ENCODE data around the gene CABLES2.

Gene CABLES2

GRCh38 chr20:62418709-62419487 is 11.8 kb upstream of the CABLES2 start:
- no peak for DNase-seq (ENCODE audit: low read depth in 2 of 2)

GRCh38 chr20:62417981-62418708 is 11.1 kb upstream of the CABLES2 start:
- DNase-seq (ENCODE audit: low read depth in 2 of 2) = no peak

- no peak for DNase-seq (ENCODE audit: low read depth in 2 of 2)
These were observed 9.9 kb upstream of the CABLES2 start for GRCh38 chr20:62416651-62417637.

GRCh38 chr20:62415354-62416111 is 8.4 kb upstream of the CABLES2 start:
- DNase-seq (ENCODE audit: low read depth in 2 of 2) = no peak

GRCh38 chr20:62413896-62414481 is 6.9 kb upstream of the CABLES2 start:
- no peak for DNase-seq (ENCODE audit: low read depth in 2 of 2)

GRCh38 chr20:62413025-62413570 is 6.0 kb upstream of the CABLES2 start:
- no peak for DNase-seq (ENCODE audit: low read depth in 2 of 2)

GRCh38 chr20:62412194-62413024 is 5.3 kb upstream of the CABLES2 start:
- DNase-seq (ENCODE audit: low read depth in 2 of 2) = no peak

- no peak for DNase-seq (ENCODE audit: low read depth in 2 of 2)
These were observed 4.6 kb upstream of the CABLES2 start for GRCh38 chr20:62411479-62412193.

GRCh38 chr20:62410746-62411478 is 3.8 kb upstream of the CABLES2 start:
- no peak for DNase-seq (ENCODE audit: low read depth in 2 of 2)

GRCh38 chr20:62409931-62410745 is 3.1 kb upstream of the CABLES2 start:
- no peak for DNase-seq (ENCODE audit: low read depth in 2 of 2)

- DNase-seq (ENCODE audit: low read depth in 2 of 2) = no peak
These were observed 2.2 kb upstream of the CABLES2 start for GRCh38 chr20:62409086-62409853.

GRCh38 chr20:62408640-62409039 is 1.6 kb upstream of the CABLES2 start:
- DNase-seq (ENCODE audit: low read depth in 2 of 2) = no peak

GRCh38 chr20:62408055-62408454 is 970 bp upstream of the CABLES2 start:
- DNase-seq (ENCODE audit: low read depth in 2 of 2) = no peak

GRCh38 chr20:62406635-62407176 is 379 bp downstream of the CABLES2 start:
- no peak for DNase-seq (ENCODE audit: low read depth in 2 of 2)

- DNase-seq (ENCODE audit: low read depth in 2 of 2) = no peak
These were observed 1.0 kb downstream of the CABLES2 start for GRCh38 chr20:62405981-62406513.
